GM23338 (cell line): Measurements from ENCODE around the gene SNAPC1. TPM values are rescaled to one million over a fixed set of nuclear protein-coding genes. Genes with fewer than 3 reads are reported as not detected.
"Not testable (repeated sequence)": the region's sequence is repeated elsewhere in the genome, so short reads cannot be mapped to it uniquely, and the experiment has no call there.

ENCODE experiments used
- ATAC-seq: fragments of 200-7000 bp; cut with Tn5 transposase; 3 replicates; pipeline ENCODE4 v1.9.1; 2020
- DNase-seq: peaks from one replicate; pipeline ENCODE4 v3.0.0-alpha.2; 2015; ENCODE audit warnings: low spot score
- H2AFZ ChIP-seq: fragments of 200-600 bp; sonication (generic); 2 replicates; pipeline ENCODE4 v1.8.0; 2016; ENCODE audit warnings: antibody characterized with exemption, mild to moderate bottlenecking, moderate library complexity
- H3F3A ChIP-seq: fragments of 200-600 bp; sonication (generic); replicated peaks from 2 replicates; pipeline ENCODE4 v1.8.0; 2017; ENCODE audit warnings: antibody characterized with exemption, mixed run types, low read depth
- H3K27ac ChIP-seq: fragments of 200-600 bp; sonication (generic); 2 replicates; pipeline ENCODE4 v1.6.1; 2016; ENCODE audit warnings: low read depth
- H3K27me3 ChIP-seq: fragments of 200-600 bp; sonication (generic); 2 replicates; pipeline ENCODE4 v1.8.0; 2016; ENCODE audit warnings: mild to moderate bottlenecking, mixed run types, moderate library complexity; ENCODE audit not compliant: insufficient read depth
- H3K36me3 ChIP-seq: fragments of 200-600 bp; sonication (generic); 2 replicates; pipeline ENCODE4 v1.8.0; 2016; ENCODE audit warnings: mild to moderate bottlenecking; ENCODE audit not compliant: insufficient read depth
- H3K4me1 ChIP-seq: fragments of 200-600 bp; sonication (generic); 2 replicates; pipeline ENCODE4 v1.8.0; 2016; ENCODE audit warnings: mild to moderate bottlenecking, moderate library complexity; ENCODE audit not compliant: insufficient read depth
- H3K4me2 ChIP-seq: fragments of 200-600 bp; sonication (generic); 2 replicates; pipeline ENCODE4 v1.7.1; 2017; ENCODE audit warnings: mixed run types
- H3K4me3 ChIP-seq: fragments of 200-600 bp; sonication (generic); 2 replicates; pipeline ENCODE4 v1.6.1; 2016; ENCODE audit warnings: mixed run types
- H3K79me2 ChIP-seq: fragments of 200-600 bp; sonication (generic); replicated peaks from 2 replicates; pipeline ENCODE4 v1.8.0; 2017; ENCODE audit warnings: mild to moderate bottlenecking; ENCODE audit not compliant: insufficient read depth
- H3K9me2 ChIP-seq: fragments of 200-600 bp; sonication (generic); 2 replicates; pipeline ENCODE4 v1.8.0; 2017; ENCODE audit not compliant: insufficient read depth
- H4K20me1 ChIP-seq: fragments of 200-600 bp; sonication (generic); replicated peaks from 2 replicates; pipeline ENCODE4 v1.8.0; 2017; ENCODE audit warnings: mild to moderate bottlenecking; ENCODE audit not compliant: insufficient read depth
- H3K27ac Mint-ChIP-seq: 2 replicates; pipeline ENCODE4 v1.8.0; 2020; ENCODE audit warnings: inconsistent platforms, mild to moderate bottlenecking, moderate library complexity, mixed read lengths
- H3K27me3 Mint-ChIP-seq: 3 replicates; pipeline ENCODE4 v1.8.0; 2022; ENCODE audit warnings: low read depth, mild to moderate bottlenecking, moderate library complexity, mixed read lengths, inconsistent platforms; ENCODE audit not compliant: insufficient read depth, poor library complexity
- H3K36me3 Mint-ChIP-seq: 3 replicates; pipeline ENCODE4 v1.8.0; 2021; ENCODE audit warnings: low read depth, mild to moderate bottlenecking, inconsistent platforms, moderate library complexity, mixed read lengths
- H3K4me1 Mint-ChIP-seq: 3 replicates; pipeline ENCODE4 v1.8.0; 2020; ENCODE audit warnings: mild to moderate bottlenecking, inconsistent platforms, mixed read lengths
- H3K4me3 Mint-ChIP-seq: 3 replicates; pipeline ENCODE4 v1.8.0; 2021; ENCODE audit warnings: moderate library complexity, mild to moderate bottlenecking, inconsistent platforms, mixed read lengths
- H3K9me3 Mint-ChIP-seq: 3 replicates; pipeline ENCODE4 v1.8.0; 2020; ENCODE audit warnings: moderate library complexity, mild to moderate bottlenecking, inconsistent platforms, mixed read lengths
- POLR2AphosphoS5 ChIP-seq: IDR thresholded peaks from 2 replicates; pipeline ENCODE4 v1.6.1; 2016; ENCODE audit warnings: antibody characterized with exemption, low read depth
- polyA plus RNA-seq: library from polyadenylated mRNA; unstranded; fragments of >200 nt; fragmentation: Nextera tagmentation; extraction: Ambion mirVana; gene quantifications from 2 replicates; pipeline ENCODE4 v1.2.1, GENCODE V29; 2016
- total RNA-seq: library from RNA; depleted of rRNA; stranded (reverse); fragments of >200 nt; shearing (Covaris generic); gene quantifications from 2 replicates; pipeline ENCODE4 v1.2.3, GENCODE V29; 2014
- TF ChIP-seq, protein P1 (sequence below): fragments of 250-450 bp; sonication (Bioruptor Pico); IDR thresholded peaks from 2 replicates; pipeline ENCODE4 v1.5.0; 2020; ENCODE audit warnings: mild to moderate bottlenecking, moderate library complexity

Gene SNAPC1
- total and polyA plus RNA-seq, 2 experiments from 2014 or later = 14.8 to 33.4 TPM

GRCh38 chr14:61755382-61755742 lies 6.9 kb upstream of the SNAPC1 start:
- H3K4me2 ChIP-seq = not testable (repeated sequence)

More at GRCh38 chr14:61755382-61755742, 6.9 kb upstream of the SNAPC1 start:
- not testable (repeated sequence) for ATAC-seq, H3K27me3 ChIP-seq, H4K20me1 ChIP-seq, H3K36me3 Mint-ChIP-seq, H3K27ac Mint-ChIP-seq, H3K79me2 ChIP-seq, H3K4me3 ChIP-seq, H3K4me3 Mint-ChIP-seq, H2AFZ ChIP-seq, H3K9me2 ChIP-seq, H3K9me3 Mint-ChIP-seq, H3K36me3 ChIP-seq, H3F3A ChIP-seq
- Histone ChIP-seq H3K27ac (peak overlapping the region; percentile 96), H3K4me1 (peaks cover 15% of the 10 kb centered on the region)
- DNase-seq = peak; percentile 45
- TF ChIP-seq POLR2AphosphoS5 = peak; percentile 81; the same call in 1 of the 2 replicates
- TF ChIP-seq, protein P1, sequence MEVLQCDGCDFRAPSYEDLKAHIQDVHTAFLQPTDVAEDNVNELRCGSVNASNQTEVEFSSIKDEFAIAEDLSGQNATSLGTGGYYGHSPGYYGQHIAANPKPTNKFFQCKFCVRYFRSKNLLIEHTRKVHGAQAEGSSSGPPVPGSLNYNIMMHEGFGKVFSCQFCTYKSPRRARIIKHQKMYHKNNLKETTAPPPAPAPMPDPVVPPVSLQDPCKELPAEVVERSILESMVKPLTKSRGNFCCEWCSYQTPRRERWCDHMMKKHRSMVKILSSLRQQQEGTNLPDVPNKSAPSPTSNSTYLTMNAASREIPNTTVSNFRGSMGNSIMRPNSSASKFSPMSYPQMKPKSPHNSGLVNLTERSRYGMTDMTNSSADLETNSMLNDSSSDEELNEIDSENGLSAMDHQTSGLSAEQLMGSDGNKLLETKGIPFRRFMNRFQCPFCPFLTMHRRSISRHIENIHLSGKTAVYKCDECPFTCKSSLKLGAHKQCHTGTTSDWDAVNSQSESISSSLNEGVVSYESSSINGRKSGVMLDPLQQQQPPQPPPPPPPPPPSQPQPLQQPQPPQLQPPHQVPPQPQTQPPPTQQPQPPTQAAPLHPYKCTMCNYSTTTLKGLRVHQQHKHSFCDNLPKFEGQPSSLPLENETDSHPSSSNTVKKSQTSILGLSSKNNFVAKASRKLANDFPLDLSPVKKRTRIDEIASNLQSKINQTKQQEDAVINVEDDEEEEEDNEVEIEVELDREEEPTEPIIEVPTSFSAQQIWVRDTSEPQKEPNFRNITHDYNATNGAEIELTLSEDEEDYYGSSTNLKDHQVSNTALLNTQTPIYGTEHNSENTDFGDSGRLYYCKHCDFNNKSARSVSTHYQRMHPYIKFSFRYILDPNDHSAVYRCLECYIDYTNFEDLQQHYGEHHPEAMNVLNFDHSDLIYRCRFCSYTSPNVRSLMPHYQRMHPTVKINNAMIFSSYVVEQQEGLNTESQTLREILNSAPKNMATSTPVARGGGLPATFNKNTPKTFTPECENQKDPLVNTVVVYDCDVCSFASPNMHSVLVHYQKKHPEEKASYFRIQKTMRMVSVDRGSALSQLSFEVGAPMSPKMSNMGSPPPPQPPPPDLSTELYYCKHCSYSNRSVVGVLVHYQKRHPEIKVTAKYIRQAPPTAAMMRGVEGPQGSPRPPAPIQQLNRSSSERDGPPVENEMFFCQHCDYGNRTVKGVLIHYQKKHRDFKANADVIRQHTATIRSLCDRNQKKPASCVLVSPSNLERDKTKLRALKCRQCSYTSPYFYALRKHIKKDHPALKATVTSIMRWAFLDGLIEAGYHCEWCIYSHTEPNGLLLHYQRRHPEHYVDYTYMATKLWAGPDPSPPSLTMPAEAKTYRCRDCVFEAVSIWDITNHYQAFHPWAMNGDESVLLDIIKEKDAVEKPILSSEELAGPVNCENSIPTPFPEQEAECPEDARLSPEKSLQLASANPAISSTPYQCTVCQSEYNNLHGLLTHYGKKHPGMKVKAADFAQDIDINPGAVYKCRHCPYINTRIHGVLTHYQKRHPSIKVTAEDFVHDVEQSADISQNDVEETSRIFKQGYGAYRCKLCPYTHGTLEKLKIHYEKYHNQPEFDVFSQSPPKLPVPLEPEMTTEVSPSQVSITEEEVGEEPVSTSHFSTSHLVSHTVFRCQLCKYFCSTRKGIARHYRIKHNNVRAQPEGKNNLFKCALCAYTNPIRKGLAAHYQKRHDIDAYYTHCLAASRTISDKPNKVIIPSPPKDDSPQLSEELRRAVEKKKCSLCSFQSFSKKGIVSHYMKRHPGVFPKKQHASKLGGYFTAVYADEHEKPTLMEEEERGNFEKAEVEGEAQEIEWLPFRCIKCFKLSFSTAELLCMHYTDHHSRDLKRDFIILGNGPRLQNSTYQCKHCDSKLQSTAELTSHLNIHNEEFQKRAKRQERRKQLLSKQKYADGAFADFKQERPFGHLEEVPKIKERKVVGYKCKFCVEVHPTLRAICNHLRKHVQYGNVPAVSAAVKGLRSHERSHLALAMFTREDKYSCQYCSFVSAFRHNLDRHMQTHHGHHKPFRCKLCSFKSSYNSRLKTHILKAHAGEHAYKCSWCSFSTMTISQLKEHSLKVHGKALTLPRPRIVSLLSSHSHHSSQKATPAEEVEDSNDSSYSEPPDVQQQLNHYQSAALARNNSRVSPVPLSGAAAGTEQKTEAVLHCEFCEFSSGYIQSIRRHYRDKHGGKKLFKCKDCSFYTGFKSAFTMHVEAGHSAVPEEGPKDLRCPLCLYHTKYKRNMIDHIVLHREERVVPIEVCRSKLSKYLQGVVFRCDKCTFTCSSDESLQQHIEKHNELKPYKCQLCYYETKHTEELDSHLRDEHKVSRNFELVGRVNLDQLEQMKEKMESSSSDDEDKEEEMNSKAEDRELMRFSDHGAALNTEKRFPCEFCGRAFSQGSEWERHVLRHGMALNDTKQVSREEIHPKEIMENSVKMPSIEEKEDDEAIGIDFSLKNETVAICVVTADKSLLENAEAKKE = peak; percentile 42; the same call in 1 of the 2 replicates
- Mint-ChIP-seq H3K27me3 (peaks cover 13% of the 10 kb centered on the region), H3K4me1 (peaks cover 37% of the 10 kb centered on the region)
